Measurements from ENCODE around the gene SCOC.
A peak's percentile ranks its signal among the peaks of the same experiment; 100 is the strongest.
"Not testable (repeated sequence)": the region's sequence is repeated elsewhere in the genome, so short reads cannot be mapped to it uniquely, and the experiment has no call there.

The SCOC gene

DNA sequence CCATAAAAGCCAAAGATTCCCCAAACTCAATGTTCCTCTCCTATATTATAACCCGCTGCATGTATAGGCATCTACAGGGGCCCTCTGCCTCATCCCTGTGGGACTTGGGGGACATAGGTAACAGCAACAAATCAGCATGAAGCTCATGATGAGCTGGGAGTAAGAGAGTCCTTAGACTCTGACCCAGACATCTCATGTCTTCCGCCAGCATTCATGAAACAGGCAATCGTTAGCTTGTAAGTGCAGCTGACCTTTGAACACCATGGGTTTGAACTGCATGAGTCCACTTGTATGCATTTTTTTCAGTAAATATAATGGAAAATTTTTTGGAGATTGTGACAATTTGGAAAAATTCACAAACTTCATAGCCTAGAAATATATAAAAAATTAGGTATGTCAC is 10.4 kb upstream of the SCOC start:
- DNase-seq: no peak

GRCh38 chr4:140363558-140363957 is 9.9 kb upstream of the SCOC start:
- no peak for DNase-seq

DNA sequence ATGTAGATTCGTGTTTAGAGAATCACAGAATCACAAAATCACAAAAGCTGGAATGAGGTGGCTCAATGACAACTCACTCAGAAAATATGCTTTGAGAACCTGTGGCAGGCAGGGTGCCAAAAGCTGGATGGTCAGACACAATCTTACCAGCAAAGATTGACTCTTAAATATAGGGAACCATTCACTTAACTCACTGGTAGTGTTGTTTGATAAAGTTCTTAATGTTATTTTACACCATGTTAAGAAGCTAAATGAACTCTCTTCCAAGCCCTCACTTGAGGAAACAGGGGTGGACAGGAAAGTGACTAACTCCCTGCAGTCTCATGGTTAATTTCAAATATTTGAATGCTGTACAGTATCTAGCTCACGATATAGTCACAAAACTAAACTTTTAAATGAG is 5.7 kb upstream of the SCOC start:
- no peak for DNase-seq

- DNase-seq: no peak
Measured at GRCh38 chr4:140368686-140369085, 4.8 kb upstream of the SCOC start.

GRCh38 chr4:140372751-140373327 is 607 bp upstream of the SCOC start:
- DNase-seq: peak; percentile 32

DNA sequence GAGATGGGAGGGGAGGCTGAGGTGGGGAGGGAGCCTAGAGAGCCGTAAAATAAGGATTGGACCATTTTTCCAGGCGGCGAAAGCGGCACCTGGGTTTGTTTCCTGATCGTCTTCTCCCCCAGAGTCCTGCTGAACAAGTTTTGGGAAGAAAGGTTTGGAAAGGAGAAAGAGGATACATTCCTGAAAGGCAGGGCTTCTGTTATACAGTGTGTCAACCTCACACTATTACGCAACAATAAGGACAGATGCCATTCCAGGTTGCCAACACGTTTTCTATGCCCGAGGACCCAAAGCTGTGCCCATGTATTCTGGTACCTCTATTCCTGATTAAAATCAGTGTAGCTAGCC is 658 bp downstream of the SCOC start:
- DNase-seq: no peak

DNA sequence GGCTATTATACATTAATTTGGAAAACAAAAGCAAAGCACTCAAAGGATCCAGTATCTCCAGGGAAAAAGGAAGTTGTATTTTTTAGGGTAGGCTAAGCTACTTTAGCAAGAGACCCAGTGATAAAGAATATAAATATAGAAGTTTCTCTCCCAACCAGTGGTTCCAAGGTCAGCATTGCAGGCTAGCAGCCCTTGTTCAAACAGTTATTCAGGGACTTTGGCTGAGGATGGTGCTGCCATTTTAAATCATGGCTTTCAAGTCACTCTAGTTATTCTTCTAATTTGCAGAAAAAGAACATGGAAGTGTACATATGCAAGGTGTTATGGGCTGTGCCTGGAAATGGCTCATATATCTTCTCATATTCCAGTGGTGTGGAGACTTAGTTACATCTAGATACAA is 9.3 kb downstream of the SCOC start:
- DNase-seq: no peak

- no peak for DNase-seq
Measured at GRCh38 chr4:140388015-140388414, 14.6 kb downstream of the SCOC start.

DNA sequence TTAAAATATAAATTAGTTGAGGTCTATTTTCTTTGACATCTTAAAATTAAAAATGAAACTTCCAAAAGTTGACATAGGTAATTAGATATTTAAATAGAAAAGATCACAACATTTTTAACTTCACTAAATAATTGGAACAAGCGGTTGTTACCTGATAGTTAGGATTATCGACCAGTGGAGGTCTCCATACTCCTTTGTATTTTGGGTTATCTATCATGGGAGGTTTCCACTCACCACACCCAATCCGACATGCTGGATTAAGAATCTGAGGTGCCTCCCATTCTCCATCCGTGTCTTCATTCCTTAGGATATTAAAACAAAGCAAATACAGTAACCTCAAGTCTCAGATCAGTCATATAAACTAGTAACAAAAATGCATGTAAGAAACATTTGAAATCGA is 22.2 kb downstream of the SCOC start:
- no peak for DNase-seq

DNA sequence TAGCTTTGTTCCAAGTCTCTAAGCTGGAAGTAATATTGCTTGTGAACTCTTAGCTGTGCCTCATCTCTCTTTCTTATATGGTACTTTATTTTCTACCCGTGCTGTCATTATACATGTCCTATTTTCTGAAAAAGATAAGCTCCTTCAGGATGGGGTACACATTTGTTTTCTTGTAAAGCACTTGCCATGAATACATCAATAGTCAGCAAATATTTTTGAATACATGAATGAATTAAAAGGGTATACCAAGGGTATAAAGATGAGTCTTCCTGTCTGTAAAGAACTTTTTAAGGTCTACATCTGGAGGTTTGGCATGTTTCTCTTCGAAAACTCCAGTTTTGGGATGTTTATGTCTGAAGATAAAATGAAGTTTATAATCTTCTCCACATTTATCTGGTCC is 26.7 kb downstream of the SCOC start:
- DNase-seq: no peak

DNA sequence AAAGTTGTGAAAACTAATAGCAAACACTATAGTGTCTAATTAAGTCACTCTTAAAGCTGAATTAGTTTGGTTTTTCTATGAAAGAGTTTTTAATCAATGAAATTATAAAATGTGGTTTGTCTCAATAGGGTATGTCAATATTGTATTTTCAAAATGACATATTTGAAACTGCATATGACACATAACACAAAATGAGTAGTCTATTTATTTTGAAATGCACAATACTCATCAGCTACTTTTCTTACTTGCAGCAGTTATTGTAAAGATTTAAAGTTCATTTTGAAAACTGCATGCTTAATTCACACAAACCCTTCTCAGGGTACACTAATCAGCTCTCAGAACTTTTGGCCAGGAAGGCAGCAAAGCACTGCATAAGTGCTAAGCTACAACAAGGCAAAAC is 32.8 kb downstream of the SCOC start:
- no peak for DNase-seq

GRCh38 chr4:140408974-140409373 is 35.5 kb downstream of the SCOC start:
- no peak for DNase-seq

GRCh38 chr4:140413130-140413969 is 39.9 kb downstream of the SCOC start:
- not testable (repeated sequence) for DNase-seq

GRCh38 chr4:140423106-140423505 is 49.7 kb downstream of the SCOC start:
- DNase-seq: no peak

- peak; percentile 11 for DNase-seq
Measured at GRCh38 chr4:140426610-140427105, 53.2 kb downstream of the SCOC start.

DNA sequence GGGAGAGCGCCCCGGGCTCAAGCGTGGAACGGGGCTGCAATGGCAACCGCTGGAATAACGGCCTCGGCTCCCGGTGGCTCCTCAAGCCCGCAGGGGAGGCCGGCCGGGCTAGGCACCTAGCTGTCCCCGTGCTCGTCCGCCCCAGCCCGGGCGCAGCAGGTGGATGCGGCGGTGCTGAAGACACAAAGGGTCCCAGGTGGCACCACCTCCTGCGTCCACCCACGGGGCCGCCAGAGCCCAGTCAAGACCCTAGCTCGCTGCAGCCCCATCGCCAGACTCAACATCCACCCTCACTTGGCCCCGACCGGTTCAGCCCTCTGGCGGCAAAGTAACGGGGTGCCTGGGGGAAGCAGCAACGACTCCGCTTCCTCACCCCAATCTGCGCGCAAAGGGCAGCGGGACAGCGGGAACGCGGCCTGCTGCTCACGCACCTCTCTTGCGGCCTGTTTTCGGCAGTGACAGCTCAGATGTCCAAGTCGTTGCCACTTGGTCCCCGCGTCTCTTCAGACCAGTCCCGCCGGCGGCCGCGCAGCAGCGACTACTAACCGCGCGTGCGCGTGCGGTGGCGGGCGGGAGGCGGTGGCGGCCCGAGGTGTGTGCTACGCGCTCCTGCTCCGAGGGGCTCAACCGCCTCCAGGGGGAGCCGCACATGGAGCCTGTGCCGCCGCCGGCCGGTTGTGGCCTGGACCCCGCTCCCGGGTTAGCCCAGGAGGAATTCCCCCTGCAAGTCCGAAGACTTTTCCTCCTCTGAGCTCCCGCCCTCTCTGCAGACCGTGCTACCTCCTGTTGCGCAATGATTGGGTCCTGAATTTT is 53.9 kb downstream of the SCOC start, which contains the start of gene CLGN:
TSS of gene CLGN (minus strand) at position 543 of the 813 bp plus-strand sequence. CDS start 14,570 bp downstream, outside the sequence.
- peak; percentile 65 for DNase-seq

DNA sequence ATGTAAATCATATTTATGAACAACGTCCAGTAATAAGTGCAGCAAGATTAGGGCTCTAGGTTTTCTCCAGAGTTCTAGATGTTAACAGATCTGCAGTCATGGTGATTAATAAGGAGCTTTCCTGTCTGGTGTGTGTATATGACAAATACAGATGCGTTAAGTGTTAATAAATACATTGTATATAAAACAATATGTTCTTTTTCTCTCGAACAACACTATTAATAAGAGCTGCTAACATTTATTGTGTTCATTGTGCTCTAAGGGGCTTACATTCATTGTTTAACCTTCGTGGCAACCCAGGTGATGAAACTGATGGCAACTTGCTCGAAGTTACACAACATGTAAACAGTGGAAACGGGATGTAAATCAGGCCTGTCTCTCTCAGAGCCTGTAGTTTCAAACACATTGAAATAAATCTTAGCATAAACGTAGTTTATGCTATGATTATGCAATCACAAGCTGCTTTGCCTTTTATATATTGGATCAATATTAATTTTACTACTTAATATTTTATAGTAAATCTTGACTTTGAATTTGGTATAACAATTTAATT is 54.5 kb downstream of the SCOC start:
- DNase-seq: no peak

Data from activated CD4-positive, alpha-beta T cell treated with anti-CD3 and anti-CD28 coated beads for 48 hours (primary cell).